ENCODE data around the gene JMJD8.

JMJD8 gene

GRCh38 chr16:678209-678857 lies 5.8 kb downstream of the JMJD8 start:
- H3K36me3 ChIP-seq (ENCODE audit: insufficient read depth, low read length) = peaks cover 31% of the 10 kb centered on the region
- H3K4me1 ChIP-seq (ENCODE audit: insufficient read depth, low read length) = peaks cover 16% of the 10 kb centered on the region; the same call in 1 of the 2 replicates
- H3K27ac ChIP-seq (ENCODE audit: low read depth, low read length) = no peak overlapping the region
- WGBS = 90% methylated on average over 21 of the region's 21 CpGs
- no peak overlapping the region for H3K9ac ChIP-seq (ENCODE audit: low read depth, low read length)
- H3K9me3 ChIP-seq (ENCODE audit: insufficient read depth, low read depth, low read length) = no peaks in the 10 kb centered on the region
- H3K4me3 ChIP-seq (ENCODE audit: low read length) = no peak overlapping the region
- peaks cover 5% of the 10 kb centered on the region; the same call in 1 of the 2 replicates for H3K27me3 ChIP-seq (ENCODE audit: insufficient read depth, low read length)

DNA sequence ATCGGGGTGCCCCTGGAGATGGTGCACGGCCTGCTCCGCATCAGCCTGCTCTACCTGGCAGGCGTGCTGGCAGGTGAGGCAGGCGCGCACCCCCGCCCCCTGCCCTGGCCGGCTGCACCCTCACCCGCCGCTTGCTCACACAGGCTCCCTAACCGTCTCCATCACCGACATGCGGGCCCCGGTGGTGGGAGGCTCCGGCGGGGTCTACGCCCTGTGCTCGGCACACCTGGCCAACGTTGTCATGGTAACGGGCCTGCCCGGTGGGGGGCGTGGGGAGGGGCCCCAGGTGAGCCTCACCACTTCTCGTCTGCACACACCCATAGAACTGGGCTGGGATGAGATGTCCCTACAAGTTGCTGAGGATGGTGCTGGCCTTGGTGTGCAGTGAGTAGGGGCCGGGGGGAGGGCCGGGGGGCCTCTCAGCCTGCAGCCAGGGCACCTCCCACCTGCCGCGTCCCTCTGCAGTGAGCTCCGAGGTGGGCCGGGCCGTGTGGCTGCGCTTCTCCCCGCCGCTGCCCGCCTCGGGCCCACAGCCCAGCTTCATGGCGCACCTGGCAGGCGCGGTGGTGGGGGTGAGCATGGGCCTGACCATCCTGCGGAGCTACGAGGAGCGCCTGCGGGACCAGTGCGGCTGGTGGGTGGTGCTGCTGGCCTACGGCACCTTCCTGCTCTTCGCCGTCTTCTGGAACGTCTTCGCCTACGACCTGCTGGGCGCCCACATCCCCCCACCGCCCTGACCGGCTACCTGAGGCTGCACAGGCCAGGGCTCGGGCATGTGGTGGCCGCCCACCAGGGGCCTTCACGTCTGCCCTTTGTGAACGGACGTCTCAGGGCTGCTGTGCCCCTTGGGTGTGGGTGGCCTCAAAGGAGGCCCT lies 6.6 kb downstream of the JMJD8 start:
- Histone ChIP-seq H3K4me3 (ENCODE audit: low read length) (no peak overlapping the region), H3K4me1 (ENCODE audit: insufficient read depth, low read length) (peaks cover 12% of the 10 kb centered on the region; the same call in 1 of the 2 replicates), H3K9me3 (ENCODE audit: insufficient read depth, low read depth, low read length) (no peaks in the 10 kb centered on the region), H3K9ac (ENCODE audit: low read depth, low read length) (no peak overlapping the region), H3K36me3 (ENCODE audit: insufficient read depth, low read length) (peaks cover 31% of the 10 kb centered on the region), H3K27ac (ENCODE audit: low read depth, low read length) (no peak overlapping the region), H3K27me3 (ENCODE audit: insufficient read depth, low read length) (peaks cover 5% of the 10 kb centered on the region; the same call in 1 of the 2 replicates)
- WGBS = 91% methylated on average over 57 of the region's 57 CpGs

- H3K27ac ChIP-seq (ENCODE audit: low read depth, low read length) = no peak overlapping the region
- H3K4me3 ChIP-seq (ENCODE audit: low read length) = no peak overlapping the region
- peaks cover 31% of the 10 kb centered on the region for H3K36me3 ChIP-seq (ENCODE audit: insufficient read depth, low read length)
- H3K4me1 ChIP-seq (ENCODE audit: insufficient read depth, low read length) = peaks cover 12% of the 10 kb centered on the region; the same call in 1 of the 2 replicates
- 91% methylated on average over 23 of the region's 23 CpGs for WGBS
- no peaks in the 10 kb centered on the region for H3K9me3 ChIP-seq (ENCODE audit: insufficient read depth, low read depth, low read length)
- H3K9ac ChIP-seq (ENCODE audit: low read depth, low read length) = no peak overlapping the region
- H3K27me3 ChIP-seq (ENCODE audit: insufficient read depth, low read length) = peaks cover 5% of the 10 kb centered on the region; the same call in 1 of the 2 replicates
Measured at GRCh38 chr16:676913-677312, 7.2 kb downstream of the JMJD8 start.

DNA sequence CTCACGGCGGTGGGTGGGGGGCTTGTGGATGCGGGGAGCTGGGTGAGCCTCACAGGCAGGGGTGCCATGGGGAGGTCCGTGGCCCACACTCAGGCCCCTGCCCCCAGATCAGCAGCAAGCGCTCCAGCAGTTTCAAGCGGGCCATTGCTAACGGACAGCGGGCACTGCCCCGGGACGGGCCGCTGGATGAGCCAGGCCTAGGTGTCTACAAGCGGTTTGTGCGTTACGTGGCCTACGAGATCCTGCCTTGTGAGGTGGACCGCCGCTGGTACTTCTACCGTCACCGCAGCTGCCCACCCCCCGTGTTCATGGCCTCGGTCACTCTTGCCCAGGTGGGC lies 7.6 kb downstream of the JMJD8 start:
- Histone ChIP-seq H3K9ac (ENCODE audit: low read depth, low read length) (no peak overlapping the region), H3K4me3 (ENCODE audit: low read length) (no peak overlapping the region), H3K36me3 (ENCODE audit: insufficient read depth, low read length) (peaks cover 30% of the 10 kb centered on the region), H3K27me3 (ENCODE audit: insufficient read depth, low read length) (peaks cover 5% of the 10 kb centered on the region; the same call in 1 of the 2 replicates), H3K9me3 (ENCODE audit: insufficient read depth, low read depth, low read length) (no peaks in the 10 kb centered on the region), H3K4me1 (ENCODE audit: insufficient read depth, low read length) (peaks cover 10% of the 10 kb centered on the region; the same call in 1 of the 2 replicates), H3K27ac (ENCODE audit: low read depth, low read length) (no peak overlapping the region)
- 93% methylated on average over 21 of the region's 21 CpGs for WGBS

DNA sequence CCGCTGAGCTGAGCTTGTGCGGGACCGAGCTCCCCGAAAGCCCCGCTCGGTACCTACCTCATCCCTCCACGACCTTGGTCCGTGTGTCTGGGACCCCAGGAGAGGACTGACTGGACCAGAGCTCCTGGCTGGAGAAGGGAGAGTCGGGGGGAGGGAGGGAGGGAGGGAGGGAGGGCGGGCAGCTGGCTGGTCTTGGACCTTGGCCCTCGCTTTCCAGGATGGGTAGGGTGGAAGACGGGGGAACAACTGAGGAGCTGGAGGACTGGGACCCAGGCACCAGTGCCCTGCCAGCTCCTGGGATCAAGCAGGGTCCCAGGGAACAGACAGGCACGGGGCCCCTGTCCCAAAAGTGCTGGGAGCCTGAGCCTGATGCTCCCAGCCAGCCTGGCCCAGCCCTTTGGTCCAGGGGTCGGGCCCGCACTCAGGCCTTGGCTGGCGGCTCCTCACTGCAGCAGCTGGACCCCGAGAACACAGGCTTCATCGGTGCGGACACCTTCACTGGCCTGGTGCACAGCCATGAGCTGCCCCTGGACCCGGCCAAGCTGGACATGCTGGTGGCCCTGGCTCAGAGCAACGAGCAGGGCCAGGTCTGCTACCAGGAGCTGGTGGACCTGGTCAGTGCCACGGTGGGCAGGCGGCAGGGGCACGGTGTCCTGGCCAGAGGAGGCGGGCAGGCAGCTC lies 8.1 kb downstream of the JMJD8 start:
- H3K27ac ChIP-seq (ENCODE audit: low read depth, low read length) = no peak overlapping the region

GRCh38 chr16:674968-675883 lies 8.9 kb downstream of the JMJD8 start, which contains the start of gene RHBDL1:
Gene RHBDL1, plus strand, starts transcription at chr16:675671. Its CDS starts 120 bp downstream, at chr16:675791.
- Histone ChIP-seq H3K4me3 (ENCODE audit: low read length) (peak within 1 kb of the TSS; percentile 61), H3K36me3 (ENCODE audit: insufficient read depth, low read length) (peaks cover 40% of the 10 kb centered on the region), H3K27ac (ENCODE audit: low read depth, low read length) (peak within 1 kb of the TSS; percentile 35; the same call in 1 of the 2 replicates), H3K27me3 (ENCODE audit: insufficient read depth, low read length) (peaks cover 5% of the 10 kb centered on the region; the same call in 1 of the 2 replicates), H3K9ac (ENCODE audit: low read depth, low read length) (peak within 1 kb of the TSS; percentile 66; the same call in 1 of the 2 replicates), H3K9me3 (ENCODE audit: insufficient read depth, low read depth, low read length) (no peaks in the 10 kb centered on the region), H3K4me1 (ENCODE audit: insufficient read depth, low read length) (peaks cover 6% of the 10 kb centered on the region; the same call in 1 of the 2 replicates)
- WGBS = 4% methylated on average over 73 of the region's 73 CpGs

More for the DNA sequence above, 8.1 kb downstream of the JMJD8 start:
- H3K36me3 ChIP-seq (ENCODE audit: insufficient read depth, low read length) = peaks cover 32% of the 10 kb centered on the region
- peaks cover 5% of the 10 kb centered on the region; the same call in 1 of the 2 replicates for H3K27me3 ChIP-seq (ENCODE audit: insufficient read depth, low read length)
- peak overlapping the region; percentile 66; the same call in 1 of the 2 replicates for H3K9ac ChIP-seq (ENCODE audit: low read depth, low read length)
- H3K9me3 ChIP-seq (ENCODE audit: insufficient read depth, low read depth, low read length) = no peaks in the 10 kb centered on the region
- 65% methylated on average over 24 of the region's 25 CpGs for WGBS
- peaks cover 6% of the 10 kb centered on the region; the same call in 1 of the 2 replicates for H3K4me1 ChIP-seq (ENCODE audit: insufficient read depth, low read length)
- H3K4me3 ChIP-seq (ENCODE audit: low read length) = peak overlapping the region; percentile 61

GRCh38 chr16:674214-674881 lies 9.8 kb downstream of the JMJD8 start:
- Histone ChIP-seq H3K27ac (ENCODE audit: low read depth, low read length) (peak overlapping the region; percentile 35; the same call in 1 of the 2 replicates), H3K27me3 (ENCODE audit: insufficient read depth, low read length) (peaks cover 5% of the 10 kb centered on the region; the same call in 1 of the 2 replicates), H3K9ac (ENCODE audit: low read depth, low read length) (no peak overlapping the region; the same call in 1 of the 2 replicates), H3K36me3 (ENCODE audit: insufficient read depth, low read length) (peaks cover 49% of the 10 kb centered on the region), H3K4me3 (ENCODE audit: low read length) (peak overlapping the region; percentile 61; the same call in 1 of the 2 replicates), H3K9me3 (ENCODE audit: insufficient read depth, low read depth, low read length) (no peaks in the 10 kb centered on the region), H3K4me1 (ENCODE audit: insufficient read depth, low read length) (peaks cover 6% of the 10 kb centered on the region; the same call in 1 of the 2 replicates)
- 88% methylated on average over 22 of the region's 22 CpGs for WGBS

DNA sequence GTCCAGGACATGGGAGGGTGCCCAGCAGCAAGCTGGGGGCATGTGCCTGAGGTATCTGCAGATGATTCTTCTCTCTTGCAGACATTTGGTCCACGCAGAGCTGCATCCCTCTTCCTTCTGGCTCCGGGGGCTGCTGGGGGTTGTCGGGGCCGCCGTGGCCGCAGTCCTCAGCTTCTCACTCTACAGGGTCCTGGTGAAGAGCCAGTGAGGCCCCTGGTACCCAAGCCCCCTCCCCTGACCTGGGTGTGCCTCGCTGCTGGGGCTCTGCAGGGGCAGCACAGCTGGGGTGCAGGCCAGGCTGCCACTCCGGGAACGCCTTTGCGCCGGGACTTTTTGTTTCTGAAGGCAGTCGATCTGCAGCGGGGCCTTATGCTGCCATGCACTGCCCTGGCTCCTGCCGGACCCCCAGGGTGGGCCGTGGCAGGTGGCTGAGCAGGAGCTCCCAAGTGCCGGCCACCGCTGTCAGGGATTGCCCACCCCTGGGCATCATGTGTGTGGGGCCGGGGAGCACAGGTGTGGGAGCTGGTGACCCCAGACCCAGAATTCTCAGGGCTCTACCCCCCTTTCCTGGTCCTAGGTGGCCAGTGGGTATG lies 10.6 kb downstream of the JMJD8 start:
- peaks cover 5% of the 10 kb centered on the region; the same call in 1 of the 2 replicates for H3K27me3 ChIP-seq (ENCODE audit: insufficient read depth, low read length)

DNA sequence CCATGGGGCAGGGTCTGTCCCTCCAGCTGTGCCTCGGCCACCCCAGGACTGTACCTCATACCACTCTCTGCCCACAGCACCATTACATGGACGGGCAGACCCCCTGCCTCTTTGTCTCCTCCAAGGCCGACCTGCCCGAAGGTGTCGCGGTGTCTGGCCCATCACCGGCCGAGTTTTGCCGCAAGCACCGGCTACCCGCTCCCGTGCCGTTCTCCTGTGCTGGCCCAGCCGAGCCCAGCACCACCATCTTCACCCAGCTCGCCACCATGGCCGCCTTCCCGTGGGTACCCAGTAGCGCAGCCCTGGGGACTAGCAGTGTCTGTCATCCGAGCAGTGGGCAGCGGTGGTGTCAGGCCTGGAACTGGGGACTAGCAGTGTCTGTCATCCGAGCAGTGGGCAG lies 11.3 kb downstream of the JMJD8 start:
- 95% methylated on average over 21 of the region's 21 CpGs for WGBS
- H3K36me3 ChIP-seq (ENCODE audit: insufficient read depth, low read length) = peaks cover 50% of the 10 kb centered on the region

More for the DNA sequence above, 10.6 kb downstream of the JMJD8 start:
- no peaks in the 10 kb centered on the region for H3K9me3 ChIP-seq (ENCODE audit: insufficient read depth, low read depth, low read length)
- H3K27ac ChIP-seq (ENCODE audit: low read depth, low read length) = no peak overlapping the region
- H3K9ac ChIP-seq (ENCODE audit: low read depth, low read length) = no peak overlapping the region
- no peak overlapping the region for H3K4me3 ChIP-seq (ENCODE audit: low read length)
- 95% methylated on average over 18 of the region's 18 CpGs for WGBS
- H3K36me3 ChIP-seq (ENCODE audit: insufficient read depth, low read length) = peaks cover 50% of the 10 kb centered on the region
- H3K4me1 ChIP-seq (ENCODE audit: insufficient read depth, low read length) = peaks cover 6% of the 10 kb centered on the region; the same call in 1 of the 2 replicates

More for the DNA sequence above, 11.3 kb downstream of the JMJD8 start:
- no peaks in the 10 kb centered on the region for H3K9me3 ChIP-seq (ENCODE audit: insufficient read depth, low read depth, low read length)
- no peak overlapping the region for H3K9ac ChIP-seq (ENCODE audit: low read depth, low read length)
- H3K4me3 ChIP-seq (ENCODE audit: low read length) = no peak overlapping the region
- H3K27me3 ChIP-seq (ENCODE audit: insufficient read depth, low read length) = peaks cover 5% of the 10 kb centered on the region; the same call in 1 of the 2 replicates
- H3K4me1 ChIP-seq (ENCODE audit: insufficient read depth, low read length) = peaks cover 6% of the 10 kb centered on the region; the same call in 1 of the 2 replicates
- no peak overlapping the region for H3K27ac ChIP-seq (ENCODE audit: low read depth, low read length)
